Frontal cortex (tissue), 4 donors: Measurements from ENCODE around the gene VWA1. TPM values are rescaled to one million over a fixed set of nuclear protein-coding genes. Genes with fewer than 3 reads are reported as not detected.
A peak's percentile ranks its signal among the peaks of the same experiment; 100 is the strongest.
"Not testable (repeated sequence)": the region's sequence is repeated elsewhere in the genome, so short reads cannot be mapped to it uniquely, and the experiment has no call there.

Source experiments
- DNase-seq, 2 donors: peaks; one replicate each; pipeline ENCODE4 v3.0.0; 2012; ENCODE audit warnings: low spot score in 2 of 2
- FAIRE-seq: peaks from 2 replicates; lab custom pipeline; 2012; peaks lifted over from hg19 to GRCh38; lab: Jason Lieb, UNC
- total RNA-seq: library from RNA; depleted of rRNA; stranded (reverse); fragments of >200 nt; gene quantifications from one replicate; pipeline ENCODE4 v1.2.3, GENCODE V29; 2014
- donor health status: control.
- donor health status: control.
- donor health status: control.

VWA1 gene
- total RNA-seq, 1 donor from 2014 or later = 2.9 TPM

GRCh38 chr1:1472053-1472876 is 36.8 kb downstream of the VWA1 start:
- DNase-seq, FAIRE-seq: not testable (repeated sequence)

GRCh38 chr1:1476011-1476410 is 40.5 kb downstream of the VWA1 start:
- FAIRE-seq, DNase-seq: not testable (repeated sequence)

DNA sequence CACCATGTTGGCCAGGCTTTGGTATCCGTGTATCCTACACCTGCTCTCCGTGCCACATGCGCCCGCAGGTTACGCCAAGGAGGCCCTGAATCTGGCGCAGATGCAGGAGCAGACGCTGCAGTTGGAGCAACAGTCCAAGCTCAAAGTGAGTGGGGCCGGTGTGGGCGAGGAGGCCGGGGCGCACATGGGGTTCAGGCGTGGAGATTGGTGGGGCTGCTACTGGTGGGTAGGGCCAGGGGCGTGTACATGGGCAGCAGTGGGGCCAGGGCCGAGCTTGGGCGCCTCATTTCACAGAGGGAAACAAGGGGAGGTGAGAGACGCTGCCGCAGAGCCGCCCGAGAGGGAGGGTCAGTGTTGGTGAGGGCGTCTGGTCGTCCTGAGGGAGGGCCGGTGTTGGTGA is 41.7 kb downstream of the VWA1 start:
- no peak for FAIRE-seq
- DNase-seq = no peak

- no peak for FAIRE-seq
- no peak for DNase-seq
Measured at GRCh38 chr1:1479547-1480487, 44.3 kb downstream of the VWA1 start.

DNA sequence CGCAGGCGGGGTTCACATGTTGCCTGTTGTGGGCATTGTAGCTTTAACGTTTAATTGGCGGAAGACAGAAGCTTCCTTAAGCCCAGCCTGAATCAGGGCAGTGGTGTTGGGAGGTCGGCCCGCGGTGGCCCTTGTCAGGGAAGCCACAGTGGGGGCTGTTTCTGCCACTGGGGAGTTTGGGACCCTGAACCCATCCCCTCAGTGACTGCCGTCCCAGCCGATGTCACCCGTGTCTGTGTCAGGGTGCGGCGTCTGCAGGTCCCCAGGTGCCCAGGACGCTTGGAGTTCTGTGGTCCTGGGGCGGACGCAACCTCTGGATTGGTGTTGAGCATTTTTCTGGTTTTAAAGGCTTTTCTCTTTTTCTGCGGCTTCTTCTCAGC is 45.0 kb downstream of the VWA1 start:
- FAIRE-seq, DNase-seq: not testable (repeated sequence)

- FAIRE-seq = not testable (repeated sequence)
- peak in 1 of 2 donors; percentile 13 for DNase-seq
Measured at GRCh38 chr1:1481811-1482210, 46.3 kb downstream of the VWA1 start.

DNA sequence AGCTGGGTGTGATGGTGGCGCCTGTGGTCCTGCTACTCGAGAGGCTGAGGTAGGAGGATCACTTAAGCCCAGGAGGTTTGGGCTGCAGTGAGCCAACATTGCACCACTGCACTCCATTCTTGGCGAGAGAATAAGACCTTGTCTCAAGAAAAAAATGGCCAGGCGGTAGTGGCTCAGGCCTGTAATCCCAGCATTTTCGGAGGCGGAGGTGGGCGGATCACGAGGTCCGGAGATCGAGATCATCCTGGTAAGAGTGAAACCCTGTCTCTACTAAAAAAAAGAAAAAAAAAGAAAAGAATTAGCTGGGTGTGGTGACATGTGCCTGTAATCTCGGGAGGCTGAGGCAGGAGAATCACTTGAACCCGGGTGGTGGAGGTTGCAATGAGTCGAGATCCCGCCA is 47.4 kb downstream of the VWA1 start:
- DNase-seq (no peak), FAIRE-seq (no peak)

DNA sequence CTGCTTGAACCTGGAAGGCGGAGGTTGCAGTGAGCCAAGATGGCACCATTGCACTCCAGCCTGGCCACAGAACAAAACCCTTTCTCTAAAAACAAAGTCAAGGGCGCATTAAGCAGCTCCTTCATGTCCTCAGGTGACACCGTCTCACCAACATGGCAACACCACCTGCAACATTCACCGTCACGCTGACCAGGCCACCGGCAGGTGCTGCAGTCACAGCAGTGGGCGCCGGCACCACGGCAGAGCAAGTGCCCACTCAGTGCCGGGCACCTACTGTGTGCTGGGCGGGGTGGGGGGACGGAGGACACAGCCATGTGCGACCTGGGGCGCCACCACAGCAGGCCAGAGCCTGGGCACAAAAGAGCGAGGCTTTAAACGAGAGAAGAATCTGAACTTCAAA is 48.2 kb downstream of the VWA1 start:
- no peak for FAIRE-seq
- DNase-seq = no peak

DNA sequence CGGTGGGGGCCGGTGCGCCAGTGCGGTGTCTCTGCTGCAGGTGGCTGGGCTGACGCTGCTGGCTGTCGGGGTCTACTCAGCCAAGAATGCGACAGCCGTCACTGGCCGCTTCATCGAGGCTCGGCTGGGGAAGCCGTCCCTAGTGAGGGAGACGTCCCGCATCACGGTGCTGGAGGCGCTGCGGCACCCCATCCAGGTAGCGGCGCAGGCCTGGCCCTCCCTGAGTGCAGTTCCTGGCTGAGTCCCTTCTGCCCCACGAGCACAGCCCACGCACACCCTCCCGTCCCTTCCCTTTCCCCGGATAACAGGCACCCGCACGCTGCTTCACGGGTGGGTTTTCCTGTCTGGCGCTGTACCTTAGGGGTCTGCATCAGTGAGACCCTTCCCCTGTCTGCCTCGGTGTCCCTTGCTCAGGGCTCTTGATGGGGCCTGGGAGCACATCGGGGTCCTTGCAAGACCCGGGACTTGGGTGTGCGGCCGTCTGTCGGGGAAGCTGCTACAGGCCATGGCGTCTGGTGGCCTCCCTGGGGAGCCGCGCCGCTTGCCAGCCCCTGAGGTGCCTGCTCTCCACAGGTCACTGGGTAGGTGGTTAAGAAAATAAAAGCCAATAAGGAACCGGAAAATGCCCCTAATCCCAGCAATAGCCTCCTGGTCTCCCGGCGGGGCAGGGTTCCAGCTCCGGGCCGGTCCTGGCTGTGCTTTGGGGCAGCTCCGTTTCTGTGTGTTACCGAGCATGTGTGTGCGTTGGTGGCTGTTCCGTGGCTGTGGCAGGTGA is 49.7 kb downstream of the VWA1 start:
- DNase-seq, FAIRE-seq: not testable (repeated sequence)

DNA sequence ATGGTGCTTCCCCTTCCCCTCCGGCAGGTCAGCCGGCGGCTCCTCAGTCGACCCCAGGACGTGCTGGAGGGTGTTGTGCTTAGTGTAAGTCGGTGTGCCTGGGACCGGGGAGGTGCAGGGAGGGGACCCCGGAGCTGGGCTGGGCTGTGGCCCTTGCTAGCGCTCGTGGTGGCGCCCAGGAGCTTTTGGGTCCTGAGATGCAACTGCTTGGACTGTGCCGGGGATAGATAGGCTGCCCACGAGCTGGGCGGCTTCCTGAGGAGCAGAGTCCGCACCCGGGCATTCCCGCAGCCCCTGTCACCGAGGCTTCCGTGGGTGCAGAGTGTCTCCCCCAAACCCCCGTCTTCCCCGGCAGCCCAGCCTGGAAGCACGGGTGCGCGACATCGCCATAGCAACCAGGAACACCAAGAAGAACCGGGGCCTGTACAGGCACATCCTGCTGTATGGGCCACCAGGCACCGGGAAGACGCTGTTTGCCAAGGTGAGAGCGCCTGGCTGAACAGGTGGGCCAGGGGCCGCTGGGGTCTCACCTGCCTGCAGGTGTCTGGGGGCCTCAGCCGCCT is 50.3 kb downstream of the VWA1 start:
- not testable (repeated sequence) for DNase-seq, FAIRE-seq

GRCh38 chr1:1487701-1488100 is 52.2 kb downstream of the VWA1 start:
- no peak for FAIRE-seq
- DNase-seq = no peak

- FAIRE-seq (no peak), DNase-seq (no peak)
Measured at GRCh38 chr1:1489231-1489630, 53.7 kb downstream of the VWA1 start.

- no peak for FAIRE-seq
- DNase-seq = no peak
Measured at GRCh38 chr1:1489861-1490260, 54.4 kb downstream of the VWA1 start.

DNA sequence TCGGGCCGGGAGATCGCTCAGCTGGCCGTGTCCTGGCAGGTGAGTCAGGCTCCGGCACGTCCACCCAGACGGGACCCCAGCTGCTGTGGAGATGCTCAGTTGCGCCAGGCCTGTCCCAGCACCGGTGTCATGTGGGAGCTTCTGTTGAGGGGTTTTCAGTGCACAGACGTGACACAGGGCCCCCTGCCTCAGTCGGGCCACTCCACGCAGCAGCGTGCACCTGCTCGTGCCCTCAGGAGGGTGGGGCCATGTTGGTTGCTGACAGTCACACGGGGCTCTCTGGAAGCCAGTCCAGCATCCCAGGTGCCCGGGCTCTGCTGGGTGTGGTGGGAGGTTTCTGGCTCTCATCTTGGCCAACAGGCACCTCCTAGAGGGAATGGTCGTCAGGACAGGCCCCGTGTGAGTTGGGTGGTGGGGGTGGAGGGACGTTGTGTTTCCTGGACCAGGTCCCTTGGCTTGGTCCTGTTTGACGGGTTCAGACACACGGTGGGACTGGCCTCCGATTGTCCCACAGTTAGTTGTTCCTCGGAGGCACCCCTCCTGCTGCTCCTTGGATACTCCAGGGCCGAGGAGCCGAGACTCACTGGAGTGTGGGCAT is 55.2 kb downstream of the VWA1 start:
- FAIRE-seq (no peak), DNase-seq (no peak)

GRCh38 chr1:1491601-1492000 is 56.1 kb downstream of the VWA1 start:
- no peak for FAIRE-seq
- no peak for DNase-seq
